Retinal pigment epithelial cell (primary cell): Measurements from ENCODE around the gene VEGFA.

Source experiments
- DNase-seq: peaks from one replicate; pipeline ENCODE4 v3.0.0-alpha.2; 2010; ENCODE audit warnings: low read depth
- H3K4me3 ChIP-seq: 2 replicates; pipeline ENCODE4 v1.5.1; 2011; ENCODE audit warnings: mild to moderate bottlenecking, low read length, control low read depth, moderate library complexity
- CTCF ChIP-seq: conservative IDR thresholded peaks from 2 replicates; pipeline ENCODE4 v1.5.1; 2011; ENCODE audit warnings: low read depth, low read length, control low read depth, inconsistent platforms

VEGFA gene

GRCh38 chr6:43725643-43726580, 44.1 kb upstream of the VEGFA start:
- H3K4me3 ChIP-seq = no peak overlapping the region
- TF ChIP-seq CTCF = no peak
- no peak for DNase-seq

GRCh38 chr6:43727634-43728033, 42.4 kb upstream of the VEGFA start:
- DNase-seq = no peak
- no peak for TF ChIP-seq CTCF
- H3K4me3 ChIP-seq = no peak overlapping the region

GRCh38 chr6:43728586-43728985, 41.4 kb upstream of the VEGFA start:
- DNase-seq = no peak
- H3K4me3 ChIP-seq = no peak overlapping the region
- no peak for TF ChIP-seq CTCF

- TF ChIP-seq CTCF = no peak
- no peak for DNase-seq
- H3K4me3 ChIP-seq = no peak overlapping the region
Measured at GRCh38 chr6:43729537-43729936, 40.5 kb upstream of the VEGFA start.

GRCh38 chr6:43730634-43731033, 39.4 kb upstream of the VEGFA start:
- no peak for DNase-seq
- TF ChIP-seq CTCF = no peak

GRCh38 chr6:43733471-43734293, 36.3 kb upstream of the VEGFA start:
- no peak for TF ChIP-seq CTCF
- no peak for DNase-seq
- no peak overlapping the region for H3K4me3 ChIP-seq

More at GRCh38 chr6:43730634-43731033, 39.4 kb upstream of the VEGFA start:
- H3K4me3 ChIP-seq = no peak overlapping the region

GRCh38 chr6:43734294-43734665, 35.7 kb upstream of the VEGFA start:
- H3K4me3 ChIP-seq = no peak overlapping the region
- DNase-seq = no peak
- no peak for TF ChIP-seq CTCF
